ENCODE results near the gene MYLK. TPM values are rescaled to one million over a fixed set of nuclear protein-coding genes. Genes with fewer than 3 reads are reported as not detected.

MYLK gene
- total and polyA plus RNA-seq, 10 of the 15 experiments (the other 5 are each of a cell fraction or from before 2014, with no cell fraction given), result 0.04 to 1.6 (median 0.42) TPM; not detected in 1

GRCh38 chr3:123564056-123564455 is 320.1 kb downstream of the MYLK start:
- Histone ChIP-seq H3K9ac (ENCODE audit: control insufficient read depth, insufficient read depth, low read length) (no peak overlapping the region), H3K27ac (ENCODE audit: control insufficient read depth, insufficient read depth) (no peak overlapping the region), H2AFZ (ENCODE audit: control insufficient read depth, low read depth, low read length) (no peak overlapping the region), H3K9me3 (replicated peaks; ENCODE audit: control insufficient read depth, insufficient read depth, low read length) (no peaks in the 10 kb centered on the region), H3K4me3 (no peak overlapping the region), H3K4me1 (ENCODE audit: control insufficient read depth, insufficient read depth, low read length) (no peaks in the 10 kb centered on the region), H4K20me1 (ENCODE audit: control insufficient read depth, insufficient read depth) (no peaks in the 10 kb centered on the region), H3K79me2 (ENCODE audit: control insufficient read depth, insufficient read depth, low read length) (no peaks in the 10 kb centered on the region), H3K4me2 (ENCODE audit: control insufficient read depth, insufficient read depth) (no peak overlapping the region), H3K36me3 (ENCODE audit: control insufficient read depth in 2 of 2, insufficient read depth in 2 of 2, low read length in 1 of 2) (no peaks in the 10 kb centered on the region; a peak in 1 of 4 replicates), H3K27me3 (replicated peaks in 1 of 2; ENCODE audit: control insufficient read depth in 2 of 2, insufficient read depth in 2 of 2, low read length in 1 of 2) (no peaks in the 10 kb centered on the region)
- ChIA-PET SMC1A (ENCODE audit: uncharacterized antibody, unreplicated experiment) (interaction anchor here (0.8 to 6.2 kb wide), 2 partner anchors 9 to 73 kb away, joined by 3 to 56 read pairs; no protein-coding TSS in a partner anchor), POLR2A (no interaction called here), RAD21 (ENCODE audit: unreplicated experiment) (no interaction called here), CTCF (interaction anchor here (2.1 to 5.9 kb wide), 2 partner anchors 8 to 11 kb away, joined by 6 to 61 read pairs; no protein-coding TSS in a partner anchor)
- DNase-seq (ENCODE audit: low read depth, low spot score) (no peak), FAIRE-seq (no peak), ATAC-seq (no peak)
- no TSS peak for BruUV-seq (replicated peaks)
- intact Hi-C loops (cut with micrococcal nuclease; ENCODE audit: unreplicated experiment) (no loop called here), in situ Hi-C loops (cut with MboI) (no loop called here)
- no peak for TF ChIP-seq CHD1 (IDR thresholded peaks at IDR 0.05; ENCODE audit: low read depth, low read length)
- no peak for TF ChIP-seq NFXL1 (IDR thresholded peaks at IDR 0.05; ENCODE audit: borderline replicate concordance)
- TF ChIP-seq POLR2A (IDR thresholded peaks at IDR 0.05; ENCODE audit: low read depth, low read length), result no peak
- TF ChIP-seq SUPT20H (IDR thresholded peaks at IDR 0.05; ENCODE audit: borderline replicate concordance, control insufficient read depth, low read depth, low read length), result no peak
- no peak for TF ChIP-seq HDAC2 (IDR thresholded peaks at IDR 0.05)
- no peak for TF ChIP-seq ATF7 (IDR thresholded peaks at IDR 0.05; ENCODE audit: low read depth)
- no peak for TF ChIP-seq BCL11A (IDR thresholded peaks at IDR 0.05; ENCODE audit: low read depth, low read length)
- TF ChIP-seq JUNB (IDR thresholded peaks at IDR 0.05), result no peak
- no peak for TF ChIP-seq GATAD2B (conservative IDR thresholded peaks at IDR 0.05; ENCODE audit: low read depth)
- no peak for TF ChIP-seq CREB1 (IDR thresholded peaks at IDR 0.05; ENCODE audit: low read depth)
- TF ChIP-seq YY1 (IDR thresholded peaks at IDR 0.05; ENCODE audit: low read depth, low read length), result no peak
- no peak for TF ChIP-seq NR2C2 (IDR thresholded peaks at IDR 0.05; ENCODE audit: borderline replicate concordance, control insufficient read depth, insufficient read length, low read depth)
- TF ChIP-seq POLR2AphosphoS2 (IDR thresholded peaks at IDR 0.05; ENCODE audit: low read depth, low read length), result no peak
- WGBS (ENCODE audit: insufficient coverage, insufficient replicate concordance, low lambda C conversion rate, missing lambda C conversion rate), result 95% methylated on average over 6 of the region's 6 CpGs
